Islet of Langerhans (tissue), 1 donor: ENCODE measurements around the gene BRI3BP.
"Not testable (repeated sequence)": the region's sequence is repeated elsewhere in the genome, so short reads cannot be mapped to it uniquely, and the experiment has no call there.

Experiments
- FAIRE-seq: peaks from one replicate; lab custom pipeline; 2011; peaks lifted over from hg19 to GRCh38; lab: Jason Lieb, UNC

Gene BRI3BP

GRCh38 chr12:125069616-125070015 lies 76.2 kb downstream of the BRI3BP start:
- FAIRE-seq = no peak

DNA sequence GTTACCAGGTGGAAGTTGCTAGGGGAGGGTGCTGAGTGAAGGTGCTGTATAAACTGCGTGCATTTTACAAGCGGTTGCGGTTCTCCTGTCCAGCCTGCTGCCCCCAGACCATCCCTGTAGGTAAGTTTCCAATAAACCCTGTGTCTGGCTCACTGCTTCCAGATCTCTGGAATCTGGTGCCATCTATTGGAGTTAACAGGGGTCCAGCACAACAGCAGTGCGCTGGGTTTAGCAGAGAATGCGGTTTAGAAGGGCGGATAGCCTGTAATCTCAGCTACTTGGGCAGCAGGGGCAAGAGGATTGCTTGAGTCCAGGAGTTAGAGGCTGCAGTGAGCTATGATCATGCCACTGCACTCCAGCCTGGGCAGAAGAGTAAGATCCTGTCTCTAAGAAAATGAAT lies 76.7 kb downstream of the BRI3BP start:
- FAIRE-seq = no peak

GRCh38 chr12:125070661-125071390 lies 77.4 kb downstream of the BRI3BP start:
- no peak for FAIRE-seq

- FAIRE-seq = no peak
Measured at GRCh38 chr12:125071456-125071855, 78.0 kb downstream of the BRI3BP start.

DNA sequence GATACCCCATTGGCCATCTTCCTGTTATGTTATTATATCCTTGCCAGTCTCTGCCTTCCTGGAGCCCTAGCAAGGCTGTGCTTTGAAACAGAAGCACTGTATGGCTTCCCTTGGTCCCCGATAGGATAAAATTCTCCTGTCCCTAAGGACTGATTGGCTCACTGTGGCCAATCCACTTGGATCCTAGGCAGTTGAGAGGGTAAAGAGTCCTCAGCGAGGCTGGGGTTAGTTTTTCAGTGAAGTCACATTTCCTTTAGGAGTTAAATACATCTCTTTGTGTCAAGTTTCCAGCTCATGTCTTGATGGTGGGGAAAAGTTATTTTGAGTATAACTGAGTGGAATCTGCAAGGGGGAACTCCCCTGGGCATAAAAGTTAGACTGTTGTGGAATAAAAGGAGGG lies 79.1 kb downstream of the BRI3BP start:
- no peak for FAIRE-seq

- not testable (repeated sequence) for FAIRE-seq
Measured at GRCh38 chr12:125074294-125074693, 80.8 kb downstream of the BRI3BP start.

DNA sequence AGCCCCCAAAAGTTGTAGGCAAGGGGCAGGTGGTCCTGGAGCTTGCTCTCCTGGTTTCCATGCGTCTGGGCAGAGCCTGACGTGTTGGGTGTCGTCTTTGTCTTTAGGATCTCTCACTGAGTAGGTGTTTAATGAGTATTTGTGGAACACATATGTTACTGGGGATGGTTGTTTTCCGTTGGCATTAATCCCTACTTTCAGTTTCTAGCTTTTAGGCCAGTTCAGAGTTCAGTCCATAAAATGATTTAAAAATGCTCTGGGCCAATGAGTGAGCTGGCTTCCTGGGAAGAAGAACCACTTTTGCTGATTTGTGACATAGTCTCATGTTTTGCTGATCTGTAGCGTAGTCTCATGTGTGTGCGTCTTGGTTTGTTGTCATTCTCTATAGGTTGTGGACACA lies 82.7 kb downstream of the BRI3BP start:
- no peak for FAIRE-seq

DNA sequence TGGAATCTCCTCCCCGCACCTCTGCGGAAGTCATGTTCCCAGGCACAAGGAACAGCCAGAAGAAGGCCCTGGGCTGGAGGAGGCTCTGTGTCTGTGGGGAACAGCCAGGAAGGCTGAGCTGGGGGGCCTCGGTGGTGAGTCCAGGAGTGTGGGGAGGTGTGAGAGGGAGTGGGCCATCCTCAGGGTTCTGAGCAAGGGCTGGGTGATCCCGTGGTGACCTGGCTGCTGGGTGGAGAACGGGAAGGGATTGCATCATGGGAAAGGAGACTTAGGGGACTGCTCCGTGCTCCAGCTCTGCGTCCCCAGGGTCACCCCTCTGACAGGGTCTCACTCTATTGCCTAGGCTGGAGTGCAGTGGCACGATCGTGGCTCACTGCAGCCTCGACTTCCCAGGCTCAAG lies 85.6 kb downstream of the BRI3BP start:
- FAIRE-seq = no peak

DNA sequence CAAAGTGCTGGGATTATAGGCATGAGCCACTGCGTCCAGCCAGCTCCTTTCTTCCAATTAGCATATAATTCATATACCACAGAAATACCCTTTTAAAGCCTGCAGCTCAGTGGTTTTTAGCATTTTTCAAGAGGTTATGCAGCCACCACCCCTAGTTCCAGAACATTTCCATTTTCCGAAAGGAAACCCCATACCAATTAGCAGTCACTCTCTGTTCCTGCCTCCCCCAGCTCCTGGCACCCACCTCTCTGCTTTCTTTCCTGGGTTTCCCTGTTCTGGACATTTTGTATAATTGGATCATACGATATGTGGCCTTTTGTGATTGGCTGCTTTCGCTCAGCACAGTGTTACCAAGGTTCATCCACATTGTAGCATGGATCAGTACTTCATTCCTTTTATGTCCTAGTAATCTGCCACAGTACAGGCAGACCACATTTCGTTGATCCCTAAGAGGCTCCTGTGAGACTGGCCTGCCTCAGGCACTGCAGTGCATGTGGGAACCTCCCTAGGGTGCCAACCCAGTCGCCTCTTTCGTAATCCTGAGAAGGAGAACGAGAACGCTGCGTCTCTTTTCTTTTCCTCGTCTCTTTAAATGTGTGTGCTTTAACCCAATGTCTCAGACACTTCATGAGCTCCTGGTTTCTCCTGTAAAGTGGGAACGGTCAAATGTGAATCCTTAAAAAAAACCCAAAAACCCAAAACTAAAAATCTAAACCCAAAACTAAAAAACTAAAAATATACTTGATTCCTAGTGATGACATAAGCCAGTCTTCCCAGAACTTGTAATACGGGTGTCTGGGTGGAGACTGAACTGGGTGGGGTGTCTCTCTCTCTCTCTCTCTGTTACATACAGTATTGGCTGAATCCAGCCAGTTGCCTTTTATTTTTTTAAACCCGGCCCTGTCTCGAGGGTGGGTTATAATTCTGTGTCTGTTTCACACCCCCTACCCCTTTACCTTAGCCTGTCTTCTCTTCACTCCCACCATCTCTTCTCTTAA lies 86.5 kb downstream of the BRI3BP start:
- no peak for FAIRE-seq
